Smooth muscle cell (in vitro differentiated cells): Measurements from ENCODE around the gene PARP9. TPM values are rescaled to one million over a fixed set of nuclear protein-coding genes. Genes with fewer than 3 reads are reported as not detected.

Experiments used
- DNase-seq: peaks from one replicate; lab custom pipeline; 2025; ENCODE audit not compliant: unreplicated experiment; lab: John Stamatoyannopoulos, UW
- H2AFZ ChIP-seq: fragments of 200-600 bp; sonication (generic); 2 replicates; pipeline ENCODE4 v1.6.0; 2016; ENCODE audit warnings: antibody characterized with exemption, low read depth, mild to moderate bottlenecking
- H3F3A ChIP-seq: fragments of 200-600 bp; sonication (generic); 2 replicates; pipeline ENCODE4 v1.6.0; 2017; ENCODE audit warnings: antibody characterized with exemption, low read depth
- H3K27ac ChIP-seq: fragments of 200-600 bp; sonication (generic); 2 replicates; pipeline ENCODE4 v1.5.1; 2016; ENCODE audit warnings: low read depth, mild to moderate bottlenecking
- H3K27me3 ChIP-seq: fragments of 200-600 bp; sonication (generic); 2 replicates; pipeline ENCODE4 v1.6.1; 2016; ENCODE audit warnings: low read depth, mild to moderate bottlenecking
- H3K36me3 ChIP-seq: fragments of 200-600 bp; sonication (generic); 2 replicates; pipeline ENCODE4 v1.5.1; 2016; ENCODE audit warnings: low read depth
- H3K4me1 ChIP-seq: fragments of 200-600 bp; sonication (generic); 2 replicates; pipeline ENCODE4 v1.5.1; 2016; ENCODE audit warnings: low read depth
- H3K4me2 ChIP-seq: fragments of 200-600 bp; sonication (generic); 2 replicates; pipeline ENCODE4 v1.6.0; 2016; ENCODE audit warnings: mild to moderate bottlenecking
- H3K4me3 ChIP-seq: fragments of 200-600 bp; sonication (generic); 2 replicates; pipeline ENCODE4 v1.5.1; 2016; ENCODE audit warnings: mild to moderate bottlenecking
- H3K79me2 ChIP-seq: fragments of 200-600 bp; sonication (generic); 2 replicates; pipeline ENCODE4 v1.6.0; 2016; ENCODE audit warnings: low read depth, mild to moderate bottlenecking
- H3K9ac ChIP-seq: fragments of 200-600 bp; sonication (generic); 2 replicates; pipeline ENCODE4 v1.6.0; 2016; ENCODE audit warnings: low read depth
- H3K9me3 ChIP-seq: fragments of 200-600 bp; sonication (generic); replicated peaks from 2 replicates; pipeline ENCODE4 v1.5.1; 2016; ENCODE audit warnings: low read depth
- H4K20me1 ChIP-seq: fragments of 200-600 bp; sonication (generic); 2 replicates; pipeline ENCODE4 v1.6.0; 2016; ENCODE audit warnings: low read depth
- WGBS: methylation state at CpG from one replicate; pipeline ENCODE4 v1.1.7; 2016; ENCODE audit warnings: low lambda C conversion rate; 5-methylcytosine and 5-hydroxymethylcytosine counted together
- polyA plus RNA-seq: library from polyadenylated mRNA; unstranded; fragments of >200 nt; fragmentation: Nextera tagmentation; extraction: Ambion mirVana; gene quantifications from 2 replicates; pipeline ENCODE4 v1.2.1, GENCODE V29; 2016
- total RNA-seq: library from RNA; depleted of rRNA; stranded (reverse); fragments of >200 nt; gene quantifications from 2 replicates; pipeline ENCODE4 v1.2.3, GENCODE V29; 2014
- TF ChIP-seq, protein P1 (sequence below): fragments of 200-600 bp; sonication (generic); IDR thresholded peaks from 2 replicates; pipeline ENCODE4 v1.5.1; 2017; ENCODE audit warnings: borderline replicate concordance, mild to moderate bottlenecking, antibody characterized with exemption; ENCODE audit not compliant: insufficient read depth, poor library complexity, severe bottlenecking

Gene PARP9
- total and polyA plus RNA-seq, 2 experiments from 2014 or later: 3.8 to 5.1 TPM

DNA sequence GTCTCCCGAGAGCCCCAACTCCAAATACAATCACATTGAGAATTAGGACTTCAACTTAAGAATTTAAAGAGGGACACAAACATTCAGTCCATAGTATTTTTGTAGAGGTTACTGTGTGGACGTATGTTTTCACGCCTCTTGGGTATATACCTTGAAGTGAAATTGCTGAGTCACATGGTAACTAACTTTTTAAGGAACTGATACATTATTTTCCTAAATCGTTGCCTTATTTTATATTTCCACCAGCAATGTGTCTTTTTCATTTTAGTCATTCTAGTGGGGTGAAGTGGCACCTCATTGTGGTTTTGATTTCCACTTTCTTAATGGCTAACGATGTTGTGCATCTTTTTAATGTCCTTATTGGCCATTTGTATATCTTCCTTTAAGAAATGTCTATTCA lies 25.2 kb upstream of the PARP9 start:
- no peaks in the 10 kb centered on the region for H3K27me3 ChIP-seq

DNA sequence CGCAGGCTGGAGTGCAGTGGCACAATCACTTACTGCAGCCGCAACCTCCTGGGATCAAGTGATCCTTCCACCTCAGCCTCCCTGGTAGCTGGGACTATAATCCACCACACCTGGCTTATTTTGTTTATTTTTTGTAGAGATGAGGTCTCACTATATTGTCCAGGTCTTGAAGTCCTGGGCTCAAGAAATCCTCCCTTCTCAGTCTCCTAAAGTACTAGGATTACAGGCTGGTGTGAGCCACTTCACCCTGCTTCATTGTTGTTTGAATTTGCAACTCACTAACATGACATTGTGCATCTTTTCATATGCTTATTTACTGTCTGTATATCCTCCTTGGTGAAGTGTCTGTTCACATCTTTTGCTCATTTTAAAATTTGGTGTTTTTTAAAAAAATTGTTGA lies 23.5 kb upstream of the PARP9 start:
- H3K4me3 ChIP-seq: no peak overlapping the region
- no peak for DNase-seq
- H2AFZ ChIP-seq: no peak overlapping the region
- H3K4me2 ChIP-seq: no peak overlapping the region
- no peaks in the 10 kb centered on the region for H4K20me1 ChIP-seq
- no peak overlapping the region for H3K27ac ChIP-seq
- TF ChIP-seq, protein P1, sequence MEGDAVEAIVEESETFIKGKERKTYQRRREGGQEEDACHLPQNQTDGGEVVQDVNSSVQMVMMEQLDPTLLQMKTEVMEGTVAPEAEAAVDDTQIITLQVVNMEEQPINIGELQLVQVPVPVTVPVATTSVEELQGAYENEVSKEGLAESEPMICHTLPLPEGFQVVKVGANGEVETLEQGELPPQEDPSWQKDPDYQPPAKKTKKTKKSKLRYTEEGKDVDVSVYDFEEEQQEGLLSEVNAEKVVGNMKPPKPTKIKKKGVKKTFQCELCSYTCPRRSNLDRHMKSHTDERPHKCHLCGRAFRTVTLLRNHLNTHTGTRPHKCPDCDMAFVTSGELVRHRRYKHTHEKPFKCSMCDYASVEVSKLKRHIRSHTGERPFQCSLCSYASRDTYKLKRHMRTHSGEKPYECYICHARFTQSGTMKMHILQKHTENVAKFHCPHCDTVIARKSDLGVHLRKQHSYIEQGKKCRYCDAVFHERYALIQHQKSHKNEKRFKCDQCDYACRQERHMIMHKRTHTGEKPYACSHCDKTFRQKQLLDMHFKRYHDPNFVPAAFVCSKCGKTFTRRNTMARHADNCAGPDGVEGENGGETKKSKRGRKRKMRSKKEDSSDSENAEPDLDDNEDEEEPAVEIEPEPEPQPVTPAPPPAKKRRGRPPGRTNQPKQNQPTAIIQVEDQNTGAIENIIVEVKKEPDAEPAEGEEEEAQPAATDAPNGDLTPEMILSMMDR: no peak
- WGBS: 51% methylated on average over 2 of the region's 2 CpGs
- no peaks in the 10 kb centered on the region for H3K4me1 ChIP-seq
- no peaks in the 10 kb centered on the region for H3K9me3 ChIP-seq
- no peaks in the 10 kb centered on the region for H3K79me2 ChIP-seq
- H3K27me3 ChIP-seq: no peaks in the 10 kb centered on the region
- H3K9ac ChIP-seq: no peak overlapping the region
- H3F3A ChIP-seq: no peaks in the 10 kb centered on the region
- no peaks in the 10 kb centered on the region for H3K36me3 ChIP-seq

More for the DNA sequence above, 25.2 kb upstream of the PARP9 start:
- no peak overlapping the region for H2AFZ ChIP-seq
- H3F3A ChIP-seq: no peaks in the 10 kb centered on the region
- no peaks in the 10 kb centered on the region for H3K79me2 ChIP-seq
- H4K20me1 ChIP-seq: no peaks in the 10 kb centered on the region
- H3K36me3 ChIP-seq: no peaks in the 10 kb centered on the region
- no peak overlapping the region for H3K4me3 ChIP-seq
- no peaks in the 10 kb centered on the region for H3K9me3 ChIP-seq
- H3K4me1 ChIP-seq: no peaks in the 10 kb centered on the region
- TF ChIP-seq, protein P1: no peak
- H3K27ac ChIP-seq: no peak overlapping the region
- no peak for DNase-seq
- H3K4me2 ChIP-seq: no peak overlapping the region
- H3K9ac ChIP-seq: no peak overlapping the region
- 78% methylated on average over 5 of the region's 5 CpGs for WGBS

DNA sequence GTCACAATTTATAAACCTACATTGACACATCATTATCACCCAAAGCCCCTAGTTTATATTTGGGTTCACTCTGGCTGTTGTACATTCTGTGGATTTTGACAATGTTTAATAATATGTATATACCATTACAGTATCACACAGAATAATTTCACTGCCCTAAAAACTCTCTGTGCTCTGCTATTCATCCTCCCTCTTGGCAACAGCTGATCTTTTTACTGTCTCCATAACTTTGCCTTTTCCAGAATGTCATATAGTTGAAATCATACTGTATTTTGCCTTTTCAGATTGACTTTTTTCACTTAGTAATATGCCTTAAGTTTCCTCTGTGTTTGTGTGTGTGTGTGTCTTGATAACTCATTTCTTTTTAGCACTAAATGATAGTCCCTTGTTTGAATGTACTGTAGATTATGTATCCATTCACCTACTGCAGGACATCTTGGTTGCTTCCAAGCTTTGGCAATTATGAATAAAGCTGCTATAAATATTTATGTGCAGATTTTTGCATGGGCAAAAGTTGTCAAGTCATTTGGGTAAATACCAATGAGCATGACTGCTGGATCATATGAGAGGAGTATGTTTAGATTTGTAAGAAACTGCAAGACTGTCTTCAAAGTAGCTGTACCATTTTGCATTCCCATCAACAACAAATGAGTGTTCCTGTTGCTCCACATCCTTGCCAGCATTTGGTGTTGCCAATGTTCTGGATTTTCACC lies 22.8 kb upstream of the PARP9 start:
- TF ChIP-seq, protein P1: no peak
- H4K20me1 ChIP-seq: no peaks in the 10 kb centered on the region
- no peaks in the 10 kb centered on the region for H3F3A ChIP-seq
- DNase-seq: no peak
- H3K9me3 ChIP-seq: peaks cover 2% of the 10 kb centered on the region
- H3K9ac ChIP-seq: no peak overlapping the region
- H3K27me3 ChIP-seq: no peaks in the 10 kb centered on the region
- no peak overlapping the region for H2AFZ ChIP-seq
- H3K27ac ChIP-seq: no peak overlapping the region
- no peaks in the 10 kb centered on the region for H3K4me1 ChIP-seq
- no peaks in the 10 kb centered on the region for H3K36me3 ChIP-seq
- no peaks in the 10 kb centered on the region for H3K79me2 ChIP-seq
- H3K4me2 ChIP-seq: no peak overlapping the region
- H3K4me3 ChIP-seq: no peak overlapping the region

DNA sequence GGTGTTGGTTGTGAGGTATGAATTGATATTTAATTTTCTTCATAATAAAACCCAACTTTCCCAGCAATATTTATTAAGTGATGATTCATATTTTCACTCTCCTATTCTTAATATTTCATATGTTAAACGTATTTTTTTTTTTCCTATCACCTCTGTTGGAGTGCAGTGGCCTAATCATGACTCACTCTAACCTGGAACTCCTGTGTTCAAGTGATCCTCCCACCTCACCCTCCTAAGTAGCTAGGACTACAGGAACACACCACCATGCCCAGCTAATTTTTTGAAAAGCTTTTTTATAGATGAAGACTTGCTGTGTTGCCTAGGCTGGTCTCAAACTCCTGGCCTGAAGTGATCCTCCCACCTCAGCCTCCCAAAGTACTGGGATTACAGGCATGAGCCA lies 22.0 kb upstream of the PARP9 start:
- H3K4me2 ChIP-seq: no peak overlapping the region
- H4K20me1 ChIP-seq: no peaks in the 10 kb centered on the region
- no peak overlapping the region for H3K4me3 ChIP-seq
- no peaks in the 10 kb centered on the region for H3F3A ChIP-seq
- DNase-seq: no peak
- peaks cover 5% of the 10 kb centered on the region for H3K36me3 ChIP-seq
- H3K9ac ChIP-seq: no peak overlapping the region
- TF ChIP-seq, protein P1: no peak
- no peak overlapping the region for H3K27ac ChIP-seq
- no peaks in the 10 kb centered on the region for H3K4me1 ChIP-seq
- H3K9me3 ChIP-seq: peaks cover 10% of the 10 kb centered on the region
- WGBS: 60% methylated on average over 1 of the region's 1 CpG
- H2AFZ ChIP-seq: no peak overlapping the region
- H3K27me3 ChIP-seq: no peaks in the 10 kb centered on the region
- no peaks in the 10 kb centered on the region for H3K79me2 ChIP-seq
